Esophagus muscularis mucosa (tissue), 3 donors: ENCODE measurements around the gene PCYOX1L.

Experiments
- CTCF ChIP-seq, 3 experiments: fragments of 200-600 bp in 2 of 3; fragments of 450-650 bp in 1 of 3; sonication (generic) in 2 of 3; IDR thresholded peaks; one replicate each; pipeline ENCODE4 v1.5.1; 2017 to 2019; ENCODE audit warnings: antibody characterized with exemption in 3 of 3, mild to moderate bottlenecking in 2 of 3, moderate library complexity in 1 of 3
- POLR2AphosphoS5 ChIP-seq, 2 donors: sonication (generic); formaldehyde crosslinking; IDR thresholded peaks; one replicate each; pipeline ENCODE4 v1.6.1; 2017; ENCODE audit warnings: antibody characterized with exemption in 2 of 2

GRCh38 chr5:149310488-149310887 lies 47.4 kb upstream of the PCYOX1L start:
- TF ChIP-seq POLR2AphosphoS5 (IDR thresholded peaks at IDR 0.05) = no peak
- TF ChIP-seq CTCF (IDR thresholded peaks at IDR 0.05) = no peak
